HG02885 (cell line): ENCODE measurements around the gene CEP89.
"Not testable (repeated sequence)": the region's sequence is repeated elsewhere in the genome, so short reads cannot be mapped to it uniquely, and the experiment has no call there.

Experiments used
- ATAC-seq: cut with Tn5 transposase; IDR thresholded peaks from one replicate; pipeline ENCODE4 v1.9.1; 2021; ENCODE audit warnings: mild to moderate bottlenecking; ENCODE audit not compliant: unreplicated experiment, poor library complexity

Gene CEP89

GRCh38 chr19:32971715-32972540, at the start of gene CEP89, which contains the start of gene FAAP24:
Gene CEP89, minus strand, starts transcription at chr19:32971958. Its CDS starts 84 bp downstream, at chr19:32971874.
Gene FAAP24, plus strand, starts transcription at chr19:32972242. Its CDS starts 955 bp downstream, at chr19:32973197.
- peak; percentile 99 for ATAC-seq

- ATAC-seq = not testable (repeated sequence)
These were observed 39.1 kb upstream of the CEP89 start for GRCh38 chr19:33010891-33011290.

GRCh38 chr19:33008738-33009137, 37.0 kb upstream of the CEP89 start:
- ATAC-seq = no peak

- ATAC-seq = no peak
These were observed 33.7 kb upstream of the CEP89 start for GRCh38 chr19:33005440-33005839.

GRCh38 chr19:33003424-33004024, 31.8 kb upstream of the CEP89 start:
- ATAC-seq = not testable (repeated sequence)

- not testable (repeated sequence) for ATAC-seq
These were observed 30.5 kb upstream of the CEP89 start for GRCh38 chr19:33002126-33002865.

GRCh38 chr19:33000910-33001309, 29.2 kb upstream of the CEP89 start:
- no peak for ATAC-seq

- ATAC-seq = no peak
These were observed 28.8 kb upstream of the CEP89 start for GRCh38 chr19:33000510-33000909.

- no peak for ATAC-seq
These were observed 27.0 kb upstream of the CEP89 start for GRCh38 chr19:32998722-32999121.

GRCh38 chr19:32997716-32998355, 26.1 kb upstream of the CEP89 start:
- ATAC-seq = no peak

- not testable (repeated sequence) for ATAC-seq
These were observed 25.3 kb upstream of the CEP89 start for GRCh38 chr19:32997061-32997464.

GRCh38 chr19:32995966-32996365, 24.2 kb upstream of the CEP89 start:
- not testable (repeated sequence) for ATAC-seq

GRCh38 chr19:32988724-32989123, 17.0 kb upstream of the CEP89 start:
- ATAC-seq = no peak

- ATAC-seq = not testable (repeated sequence)
These were observed 16.5 kb upstream of the CEP89 start for GRCh38 chr19:32988254-32988653.

GRCh38 chr19:32982488-32982887, 10.7 kb upstream of the CEP89 start:
- ATAC-seq = not testable (repeated sequence)

- not testable (repeated sequence) for ATAC-seq
These were observed 8.0 kb upstream of the CEP89 start for GRCh38 chr19:32979807-32980206.

GRCh38 chr19:32977813-32978212, 6.1 kb upstream of the CEP89 start:
- ATAC-seq = not testable (repeated sequence)

GRCh38 chr19:32977280-32977679, 5.5 kb upstream of the CEP89 start:
- ATAC-seq = no peak

GRCh38 chr19:32976223-32976805, 4.6 kb upstream of the CEP89 start:
- no peak for ATAC-seq

GRCh38 chr19:32971012-32971595, 654 bp downstream of the CEP89 start:
- no peak for ATAC-seq
